H1 (cell line): ENCODE measurements around the gene NXN. TPM values are rescaled to one million over a fixed set of nuclear protein-coding genes. Genes with fewer than 3 reads are reported as not detected.
"Not testable (repeated sequence)": the region's sequence is repeated elsewhere in the genome, so short reads cannot be mapped to it uniquely, and the experiment has no call there.

Experiments
- CTCF ChIA-PET: fragments of 300-600 bp; sonication (Branson Sonifier 250); formaldehyde crosslinking; loops from one replicate; lab custom pipeline; 2021; ENCODE audit not compliant: partially characterized antibody; lab: Charles Lee
- POLR2A ChIA-PET: fragments of 300-600 bp; sonication (Branson Sonifier 250); formaldehyde crosslinking; loops from one replicate; lab custom pipeline; 2021; ENCODE audit warnings: inconsistent platforms; ENCODE audit not compliant: partially characterized antibody; lab: Charles Lee
- DNase-seq, 2 experiments: peaks; one replicate each; pipeline versions ENCODE4 v3.0.0 to v3.0.0-alpha.2; 2010 to 2022; ENCODE audit warnings: low spot score in 2 of 2, low read depth in 1 of 2, mixed read lengths in 1 of 2
- FAIRE-seq: peaks from 2 replicates; lab custom pipeline; 2011; peaks lifted over from hg19 to GRCh38; lab: Jason Lieb, UNC
- H2AFZ ChIP-seq: 2 replicates; pipeline ENCODE4 v1.8.1; 2012; ENCODE audit warnings: low read length, inconsistent platforms
- H2AK5ac ChIP-seq: 2 replicates; pipeline ENCODE4 v1.6.1; 2013; ENCODE audit warnings: low read depth, low read length
- H2BK120ac ChIP-seq: replicated peaks from 2 replicates; pipeline ENCODE3; 2013; ENCODE audit warnings: low read depth, low read length, inconsistent platforms
- H2BK12ac ChIP-seq: 2 replicates; pipeline ENCODE4 v1.6.1; 2013; ENCODE audit warnings: low read depth, low read length
- H2BK15ac ChIP-seq: 2 replicates; pipeline ENCODE4 v1.6.1; 2013; ENCODE audit warnings: low read length
- H2BK20ac ChIP-seq: 2 replicates; pipeline ENCODE4 v1.6.1; 2013; ENCODE audit warnings: low read length
- H2BK5ac ChIP-seq: 2 replicates; pipeline ENCODE4 v1.6.1; 2013; ENCODE audit warnings: low read depth, low read length
- H3K14ac ChIP-seq: 2 replicates; pipeline ENCODE4 v1.6.1; 2013; ENCODE audit warnings: inconsistent platforms; ENCODE audit not compliant: insufficient read length
- H3K18ac ChIP-seq: 2 replicates; pipeline ENCODE4 v1.6.1; 2013; ENCODE audit warnings: low read length; ENCODE audit errors: extremely low read depth
- H3K23ac ChIP-seq: 2 replicates; pipeline ENCODE4 v1.6.1; 2013; ENCODE audit warnings: inconsistent platforms; ENCODE audit not compliant: insufficient read length
- H3K23me2 ChIP-seq: 2 replicates; pipeline ENCODE4 v1.6.1; 2013; ENCODE audit warnings: low read depth, low read length
- H3K27ac ChIP-seq: 2 replicates; pipeline ENCODE4 v1.6.1; 2011; ENCODE audit warnings: low read depth, low read length, inconsistent platforms
- H3K27me3 ChIP-seq, 4 experiments: replicated peaks in 1 of 4; 1 replicate in 1 of 4; 2 replicates in 3 of 4; pipeline versions ENCODE4 v1.6.1 to v1.8.1; 2011 to 2013; ENCODE audit warnings: low read length in 3 of 4, mild to moderate bottlenecking in 3 of 4, inconsistent platforms in 2 of 4, mixed read lengths in 2 of 4, moderate library complexity in 1 of 4; ENCODE audit not compliant: control insufficient read depth in 3 of 4, insufficient read depth in 3 of 4; ENCODE audit errors: extremely low read depth in 1 of 4
- H3K36me3 ChIP-seq, 4 experiments: 2 replicates each; pipeline versions ENCODE4 v1.6.1 to v1.8.1; 2011 to 2013; ENCODE audit warnings: mild to moderate bottlenecking in 4 of 4, low read length in 3 of 4, moderate library complexity in 2 of 4, control low read depth in 1 of 4, inconsistent platforms in 1 of 4; ENCODE audit not compliant: insufficient read depth in 4 of 4, control insufficient read depth in 2 of 4
- H3K4ac ChIP-seq: replicated peaks from 2 replicates; pipeline ENCODE3; 2013; ENCODE audit warnings: low read length, low read depth, mixed read lengths, inconsistent platforms; ENCODE audit not compliant: insufficient read length
- H3K4me1 ChIP-seq, 4 experiments: replicated peaks in 1 of 4; 1 replicate in 1 of 4; 2 replicates in 3 of 4; pipeline versions ENCODE4 v1.6.1 to v1.8.1; 2011 to 2013; ENCODE audit warnings: low read length in 3 of 4, inconsistent platforms in 2 of 4, mixed read lengths in 1 of 4; ENCODE audit not compliant: insufficient read depth in 4 of 4, control insufficient read depth in 3 of 4
- H3K4me2 ChIP-seq, 2 experiments: 2 replicates each; pipeline versions ENCODE4 v1.6.1 to v1.8.1; 2011 to 2013; ENCODE audit warnings: low read depth in 2 of 2, low read length in 2 of 2, control low read depth in 1 of 2, inconsistent platforms in 1 of 2, mild to moderate bottlenecking in 1 of 2; ENCODE audit not compliant: insufficient read depth in 1 of 2
- H3K4me3 ChIP-seq, 4 experiments: fragments of 200-600, 300-600 bp in 1 of 4; sonication (generic), shearing (Covaris generic), sonication (Bioruptor Twin) in 1 of 4; 2 replicates each; pipeline versions ENCODE4 v1.5.1 to v1.8.1; 2011 to 2016; ENCODE audit warnings: low read length in 4 of 4, low read depth in 3 of 4, control low read depth in 2 of 4, inconsistent platforms in 2 of 4, mild to moderate bottlenecking in 2 of 4, mixed read lengths in 1 of 4, moderate library complexity in 1 of 4; ENCODE audit not compliant: insufficient read depth in 2 of 4; ENCODE audit errors: extremely low read depth in 1 of 4
- H3K56ac ChIP-seq: replicated peaks from 2 replicates; pipeline ENCODE3; 2013; ENCODE audit warnings: low read depth, mild to moderate bottlenecking, mixed read lengths, low read length, inconsistent platforms; ENCODE audit not compliant: insufficient read length
- H3K79me1 ChIP-seq: 2 replicates; pipeline ENCODE4 v1.6.1; 2013; ENCODE audit warnings: low read depth, low read length, control low read depth
- H3K79me2 ChIP-seq, 2 experiments: 2 replicates each; pipeline versions ENCODE4 v1.6.1 to v1.8.1; 2012 to 2013; ENCODE audit warnings: low read length in 2 of 2, mild to moderate bottlenecking in 2 of 2, inconsistent platforms in 1 of 2; ENCODE audit not compliant: insufficient read depth in 2 of 2, control insufficient read depth in 1 of 2
- H3K9ac ChIP-seq, 4 experiments: replicated peaks in 1 of 4; 1 replicate in 1 of 4; 2 replicates in 3 of 4; pipeline versions ENCODE4 v1.6.1 to v1.8.1; 2011 to 2013; ENCODE audit warnings: low read depth in 3 of 4, low read length in 3 of 4, control low read depth in 2 of 4, mild to moderate bottlenecking in 2 of 4, moderate library complexity in 2 of 4, inconsistent platforms in 1 of 4; ENCODE audit errors: extremely low read depth in 1 of 4
- H3K9me3 ChIP-seq, 2 experiments: 2 replicates each; pipeline versions ENCODE4 v1.6.1 to v1.8.1; 2012 to 2013; ENCODE audit warnings: mild to moderate bottlenecking in 2 of 2, moderate library complexity in 2 of 2, control low read depth in 1 of 2, inconsistent platforms in 1 of 2, low read depth in 1 of 2, low read length in 1 of 2, mixed read lengths in 1 of 2; ENCODE audit not compliant: insufficient read depth in 2 of 2
- H4K20me1 ChIP-seq, 2 experiments: replicated peaks in 1 of 2; 2 replicates each; pipeline versions ENCODE3 to v1.8.1; 2011 to 2013; ENCODE audit warnings: inconsistent platforms in 2 of 2, low read length in 2 of 2, mild to moderate bottlenecking in 1 of 2; ENCODE audit not compliant: insufficient read depth in 2 of 2, control insufficient read depth in 1 of 2
- H4K5ac ChIP-seq: 2 replicates; pipeline ENCODE4 v1.6.1; 2013; ENCODE audit warnings: low read length, low read depth, mixed read lengths, inconsistent platforms; ENCODE audit not compliant: insufficient read length
- H4K8ac ChIP-seq: 2 replicates; pipeline ENCODE4 v1.8.0; 2013; ENCODE audit warnings: mild to moderate bottlenecking, moderate library complexity, low read length, inconsistent platforms; ENCODE audit not compliant: insufficient read depth; ENCODE audit errors: extremely low read depth
- H4K91ac ChIP-seq: replicated peaks from 2 replicates; pipeline ENCODE3; 2013; ENCODE audit warnings: low read length, mixed read lengths, inconsistent platforms; ENCODE audit not compliant: insufficient read length
- WGBS, 2 experiments: shearing (Covaris generic) in 1 of 2; methylation state at CpG; one replicate each; pipeline versions ENCODE4 v1.1.6 to v1.1.7; 2013 to 2015; ENCODE audit warnings: low lambda C conversion rate in 2 of 2, mixed read lengths in 2 of 2, inconsistent platforms in 1 of 2, low coverage in 1 of 2, missing lambda C conversion rate in 1 of 2; ENCODE audit not compliant: insufficient replicate concordance in 2 of 2, insufficient coverage in 1 of 2, insufficient read length in 1 of 2; ENCODE audit errors: extremely low coverage in 1 of 2, missing lambda C conversion rate in 1 of 2; 5-methylcytosine and 5-hydroxymethylcytosine counted together
- polyA plus RNA-seq, 7 experiments: library from polyadenylated mRNA; depleted of rRNA in 3 of 7; stranded (reverse) in 5 of 7; unstranded in 2 of 7; fragments of >200 nt in 5 of 7; fragments of 200-250 nt in 2 of 7; gene quantifications; 1 replicate in 5 of 7; 2 replicates in 1 of 7; 4 replicates in 1 of 7; pipeline versions ENCODE4 v1.2.1 to v1.2.3, GENCODE V29; 2011 to 2013; ENCODE audit warnings: missing spikeins in 2 of 7, mixed read lengths in 2 of 7
- total RNA-seq: library from RNA; stranded (reverse); fragmentation: NEBNext Ultra II Directional; extraction: Animal tissue kit (Norgen Biotek cat#: 25700); gene quantifications from 2 replicates; pipeline ENCODE4 v1.2.1, GENCODE V29; 2021

The NXN gene
- total and polyA plus RNA-seq, 2 of the 8 experiments (the other 6 are each of a cell fraction or from before 2014, with no cell fraction given) = 94.1 to 107 TPM

DNA sequence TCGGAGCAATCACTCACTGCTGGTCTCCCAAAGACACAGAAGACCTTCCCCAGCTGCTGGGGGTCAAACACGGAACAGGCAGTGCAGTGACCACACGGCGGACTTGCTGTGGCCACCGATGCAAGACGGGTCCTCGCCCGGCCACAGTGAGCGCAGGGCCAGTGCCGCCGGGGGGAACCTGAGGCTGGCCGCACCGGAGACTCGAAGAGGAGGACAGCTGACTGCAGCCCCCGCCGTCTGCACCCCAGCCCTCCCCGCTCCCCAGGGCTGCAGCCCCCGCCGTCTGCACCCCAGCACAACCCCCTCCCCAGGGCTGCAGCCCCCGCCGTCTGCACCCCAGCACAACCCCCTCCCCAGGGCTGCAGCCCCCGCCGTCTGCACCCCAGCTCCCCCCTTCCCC lies 173.7 kb downstream of the NXN start:
- H4K5ac ChIP-seq, H3K36me3 ChIP-seq, H3K56ac ChIP-seq, H3K23me2 ChIP-seq, H3K9me3 ChIP-seq, H4K8ac ChIP-seq, H3K4me2 ChIP-seq, H3K79me2 ChIP-seq, H2BK120ac ChIP-seq, H2BK5ac ChIP-seq, H3K4ac ChIP-seq, POLR2A ChIA-PET, FAIRE-seq, H2AFZ ChIP-seq, H3K27ac ChIP-seq, H3K4me1 ChIP-seq, H2BK20ac ChIP-seq, H3K18ac ChIP-seq, H3K14ac ChIP-seq, H2AK5ac ChIP-seq, H2BK15ac ChIP-seq, H3K4me3 ChIP-seq, H4K20me1 ChIP-seq, H3K23ac ChIP-seq, H3K27me3 ChIP-seq, H4K91ac ChIP-seq, H2BK12ac ChIP-seq, H3K79me1 ChIP-seq, H3K9ac ChIP-seq, DNase-seq: not testable (repeated sequence)
- CTCF ChIA-PET = interaction anchor here (2.6 kb wide), 1 partner anchor 175 kb away, joined by 10 read pairs; no protein-coding TSS in a partner anchor
- 83% methylated on average over 2 of the region's 23 CpGs; no CpG with 5 or more reads in 1 of the 2 experiments for WGBS, 2 experiments
